DND-41 (cell line): Measurements from ENCODE around the gene ATP8A2.
"Not testable (repeated sequence)": the region's sequence is repeated elsewhere in the genome, so short reads cannot be mapped to it uniquely, and the experiment has no call there.

Experiments used
- ATAC-seq: fragments of 200-7000 bp; cut with Tn5 transposase; 3 replicates; pipeline ENCODE4 v1.9.1; 2021; ENCODE audit warnings: low read depth; ENCODE audit not compliant: insufficient read depth
- DNase-seq: peaks from one replicate; pipeline ENCODE4 v3.0.0-alpha.2; 2020
- H2AFZ ChIP-seq: 2 replicates; pipeline ENCODE4 v1.6.0; 2012; ENCODE audit warnings: low read depth, low read length
- H3K27ac ChIP-seq: 2 replicates; pipeline ENCODE4 v1.5.1; 2012; ENCODE audit warnings: low read length, inconsistent platforms
- H3K27me3 ChIP-seq: fragments of 200-600 bp; sonication (generic); 2 replicates; pipeline ENCODE4 v1.6.0; 2012; ENCODE audit warnings: low read length, mild to moderate bottlenecking, inconsistent platforms; ENCODE audit not compliant: insufficient read depth, poor library complexity
- H3K36me3 ChIP-seq: 2 replicates; pipeline ENCODE4 v1.5.1; 2012; ENCODE audit warnings: low read length, inconsistent platforms; ENCODE audit not compliant: insufficient read depth
- H3K4me1 ChIP-seq: 2 replicates; pipeline ENCODE4 v1.5.1; 2012; ENCODE audit warnings: mild to moderate bottlenecking, low read length; ENCODE audit not compliant: insufficient read depth
- H3K4me2 ChIP-seq: 2 replicates; pipeline ENCODE4 v1.6.0; 2012; ENCODE audit warnings: mild to moderate bottlenecking, moderate library complexity, low read length, inconsistent platforms; ENCODE audit not compliant: insufficient read depth
- H3K4me3 ChIP-seq, 2 experiments: fragments of 200-600 bp in 1 of 2; shearing (Covaris generic) in 1 of 2; 2 replicates each; pipeline ENCODE4 v1.5.1; 2012 to 2016; ENCODE audit warnings: inconsistent platforms in 2 of 2, low read length in 2 of 2, mild to moderate bottlenecking in 2 of 2, low read depth in 1 of 2, moderate library complexity in 1 of 2
- H3K79me2 ChIP-seq: 2 replicates; pipeline ENCODE4 v1.6.0; 2012; ENCODE audit warnings: low read length, inconsistent platforms; ENCODE audit not compliant: insufficient read depth
- H3K9ac ChIP-seq: 2 replicates; pipeline ENCODE4 v1.6.0; 2012; ENCODE audit warnings: low read depth, mild to moderate bottlenecking, inconsistent platforms, low read length, moderate library complexity
- H3K9me3 ChIP-seq: 2 replicates; pipeline ENCODE4 v1.5.1; 2012; ENCODE audit warnings: low read length, moderate library complexity, mild to moderate bottlenecking, inconsistent platforms; ENCODE audit not compliant: insufficient read depth, severe bottlenecking
- H4K20me1 ChIP-seq: 2 replicates; pipeline ENCODE4 v1.6.0; 2012; ENCODE audit warnings: low read length; ENCODE audit not compliant: insufficient read depth
- CTCF ChIP-seq: IDR thresholded peaks from 2 replicates; pipeline ENCODE4 v1.5.1; 2012; ENCODE audit warnings: borderline replicate concordance, low read length, moderate library complexity, mild to moderate bottlenecking; ENCODE audit not compliant: poor library complexity, severe bottlenecking; ENCODE audit errors: extremely low read depth
- EZH2 ChIP-seq: IDR thresholded peaks from 3 replicates; pipeline ENCODE4 v1.6.1; 2012; ENCODE audit warnings: borderline replicate concordance, low read depth, mild to moderate bottlenecking, moderate library complexity, low read length, inconsistent platforms; ENCODE audit not compliant: severe bottlenecking

Gene ATP8A2

GRCh38 chr13:26062853-26063444 is 691.2 kb downstream of the ATP8A2 start:
- no peaks in the 10 kb centered on the region for H3K27me3 ChIP-seq
- no peak overlapping the region for H2AFZ ChIP-seq
- H3K27ac ChIP-seq: peak overlapping the region; percentile 53
- H3K79me2 ChIP-seq: no peaks in the 10 kb centered on the region
- H3K4me3 ChIP-seq: no peak overlapping the region
- peaks cover 50% of the 10 kb centered on the region for H3K4me1 ChIP-seq
- DNase-seq (peak; percentile 72), ATAC-seq (peak; percentile 73)
- no peaks in the 10 kb centered on the region for H3K9me3 ChIP-seq
- no peaks in the 10 kb centered on the region for H3K36me3 ChIP-seq
- H3K4me2 ChIP-seq: no peak overlapping the region
- H3K9ac ChIP-seq: no peak overlapping the region
- TF ChIP-seq EZH2 (no peak), CTCF (peak; percentile 86)
- no peaks in the 10 kb centered on the region for H4K20me1 ChIP-seq

DNA sequence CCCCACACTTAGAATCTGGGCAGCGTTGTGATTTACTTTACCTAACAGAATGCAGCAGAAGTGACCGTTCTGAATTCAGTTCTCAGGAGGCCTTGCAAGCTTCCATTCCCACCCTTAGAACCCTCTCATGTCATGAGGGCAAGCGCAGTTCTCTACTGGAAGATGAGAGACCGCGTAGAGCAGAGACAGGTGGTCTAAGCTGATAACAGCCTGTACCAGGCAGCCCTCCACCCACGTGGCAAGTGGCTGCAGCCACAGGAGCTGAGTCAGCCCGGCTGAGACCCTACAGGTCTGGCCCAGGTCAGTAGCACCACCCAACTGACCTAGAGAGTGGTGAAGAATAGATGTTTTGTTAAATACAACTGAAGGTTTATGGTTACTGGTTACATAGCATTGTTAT is 694.7 kb downstream of the ATP8A2 start:
- not testable (repeated sequence) for ATAC-seq, H2AFZ ChIP-seq, H3K36me3 ChIP-seq, H3K4me3 ChIP-seq, H3K27me3 ChIP-seq, DNase-seq, H3K27ac ChIP-seq, H3K9ac ChIP-seq, H4K20me1 ChIP-seq, H3K4me2 ChIP-seq, H3K79me2 ChIP-seq, H3K9me3 ChIP-seq
- peaks cover 16% of the 10 kb centered on the region for H3K4me1 ChIP-seq

DNA sequence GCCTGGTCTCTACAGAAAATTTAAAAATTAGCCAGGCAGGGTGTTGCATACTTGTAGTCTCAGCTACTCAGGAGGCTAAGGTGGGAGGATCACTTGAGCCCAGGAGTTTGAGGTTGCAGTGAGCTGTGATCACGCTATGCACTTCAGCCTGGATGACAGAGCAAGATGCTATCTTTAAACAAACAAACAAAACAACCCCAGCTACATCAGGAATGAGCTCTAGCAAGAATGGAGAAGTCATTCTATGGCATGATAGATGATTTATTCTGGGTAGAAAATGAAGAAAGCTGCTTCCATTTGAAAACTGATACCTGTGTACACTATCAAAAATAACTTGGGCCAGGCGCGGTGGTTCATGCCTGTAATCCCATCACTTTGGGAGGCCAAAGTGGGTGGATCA is 695.8 kb downstream of the ATP8A2 start:
- H3K9ac ChIP-seq: no peak overlapping the region
- ATAC-seq: no peak

GRCh38 chr13:26068372-26068771 is 696.6 kb downstream of the ATP8A2 start:
- not testable (repeated sequence) for H3K4me2 ChIP-seq, H3K4me3 ChIP-seq, H3K79me2 ChIP-seq, H3K9me3 ChIP-seq, DNase-seq, H3K9ac ChIP-seq, H3K27ac ChIP-seq, H3K36me3 ChIP-seq, H4K20me1 ChIP-seq, H2AFZ ChIP-seq, H3K4me1 ChIP-seq, H3K27me3 ChIP-seq, ATAC-seq

More for the DNA sequence above, 695.8 kb downstream of the ATP8A2 start:
- Histone ChIP-seq H3K4me3 (no peak overlapping the region), H4K20me1 (no peaks in the 10 kb centered on the region), H3K4me2 (no peak overlapping the region), H3K36me3 (no peaks in the 10 kb centered on the region), H3K4me1 (peaks cover 5% of the 10 kb centered on the region), H3K79me2 (no peaks in the 10 kb centered on the region), H3K9me3 (no peaks in the 10 kb centered on the region), H3K27me3 (no peaks in the 10 kb centered on the region), H3K27ac (no peak overlapping the region), H2AFZ (no peak overlapping the region)
- no peak for DNase-seq
- TF ChIP-seq CTCF (no peak), EZH2 (no peak)

GRCh38 chr13:26069642-26070041 is 697.9 kb downstream of the ATP8A2 start:
- not testable (repeated sequence) for H3K4me1 ChIP-seq, ATAC-seq, H3K9me3 ChIP-seq, H3K27ac ChIP-seq, H2AFZ ChIP-seq, H3K4me2 ChIP-seq, DNase-seq, H3K27me3 ChIP-seq, H3K79me2 ChIP-seq, H4K20me1 ChIP-seq, H3K36me3 ChIP-seq, H3K9ac ChIP-seq, H3K4me3 ChIP-seq
